Colonic mucosa (tissue), 4 donors: Measurements from ENCODE around the gene CLSTN1. TPM values are rescaled to one million over a fixed set of nuclear protein-coding genes. Genes with fewer than 3 reads are reported as not detected.

ENCODE experiments used
- DNase-seq: peaks from one replicate; pipeline ENCODE4 v3.0.0-alpha.2; 2020
- H3K27ac ChIP-seq: fragments of 200-600 bp; one replicate; pipeline ENCODE4 v1.8.0; 2021
- H3K27me3 ChIP-seq: fragments of 200-600 bp; one replicate; pipeline ENCODE4 v1.8.0; 2021
- H3K36me3 ChIP-seq: fragments of 200-600 bp; one replicate; pipeline ENCODE4 v1.8.0; 2021
- H3K4me1 ChIP-seq: fragments of 200-600 bp; one replicate; pipeline ENCODE4 v1.8.0; 2021; ENCODE audit warnings: mild to moderate bottlenecking
- H3K4me3 ChIP-seq: fragments of 200-600 bp; one replicate; pipeline ENCODE4 v1.8.0; 2021
- H3K9ac ChIP-seq, 2 donors: one replicate each; pipeline ENCODE4 v1.7.0; 2013; ENCODE audit warnings: control low read depth in 2 of 2, low read depth in 2 of 2, low read length in 2 of 2
- H3K9me3 ChIP-seq: fragments of 200-600 bp; one replicate; pipeline ENCODE4 v1.8.0; 2021
- CTCF ChIP-seq: fragments of 200-600 bp; IDR thresholded peaks from one replicate; pipeline ENCODE4 v1.8.0; 2022; ENCODE audit warnings: antibody characterized with exemption, mild to moderate bottlenecking
- intact Hi-C: fragments of 100-400 bp; cut with DNase I; formaldehyde crosslinking; loops from one replicate; pipeline ENCODE4 v1.14.1; 2022
- total RNA-seq, 2 donors: library from RNA; stranded (reverse); fragmentation: NEBNext Ultra II Directional in 1 of 2; extraction: Animal tissue kit (Norgen Biotek cat#: 25700) in 1 of 2; gene quantifications; one replicate each; pipeline ENCODE4 v1.2.1, GENCODE V29; 2021
- donor health status: healthy.
- donor health status: DM: no; HTN: no; CAD: no.
- donor health status: DM: no; HTN: no; CAD: no.

The CLSTN1 gene
- total RNA-seq, 2 donors from 2014 or later, result 215 to 226 TPM

GRCh38 chr1:9784508-9785133 is 39.1 kb downstream of the CLSTN1 start:
- intact Hi-C loops, result loop anchor here (2.0 kb wide), 1 partner anchor 82 kb away; no protein-coding TSS in a partner anchor

GRCh38 chr1:9782897-9783296 is 40.9 kb downstream of the CLSTN1 start:
- TF ChIP-seq CTCF, result no peak
- Histone ChIP-seq H3K9ac (no peak overlapping the region), H3K27ac (no peak overlapping the region), H3K36me3 (no peaks in the 10 kb centered on the region), H3K4me3 (no peak overlapping the region), H3K27me3 (no peaks in the 10 kb centered on the region), H3K9me3 (no peaks in the 10 kb centered on the region), H3K4me1 (no peaks in the 10 kb centered on the region)
- intact Hi-C loops, result no loop called here
- no peak for DNase-seq

More at GRCh38 chr1:9784508-9785133, 39.1 kb downstream of the CLSTN1 start:
- Histone ChIP-seq H3K27me3 (no peaks in the 10 kb centered on the region), H3K9me3 (no peaks in the 10 kb centered on the region), H3K4me1 (no peaks in the 10 kb centered on the region), H3K36me3 (no peaks in the 10 kb centered on the region), H3K4me3 (no peak overlapping the region), H3K27ac (no peak overlapping the region), H3K9ac (no peak overlapping the region)
- peak; percentile 66 for TF ChIP-seq CTCF
- peak; percentile 71 for DNase-seq

GRCh38 chr1:9782116-9782751 is 41.5 kb downstream of the CLSTN1 start:
- Histone ChIP-seq H3K9ac (no peak overlapping the region), H3K9me3 (no peaks in the 10 kb centered on the region), H3K4me3 (no peak overlapping the region), H3K4me1 (no peaks in the 10 kb centered on the region), H3K27ac (no peak overlapping the region), H3K36me3 (no peaks in the 10 kb centered on the region), H3K27me3 (no peaks in the 10 kb centered on the region)
- DNase-seq, result no peak
- no peak for TF ChIP-seq CTCF
- intact Hi-C loops, result no loop called here

- Histone ChIP-seq H3K9me3 (no peaks in the 10 kb centered on the region), H3K27ac (no peak overlapping the region), H3K36me3 (no peaks in the 10 kb centered on the region), H3K27me3 (no peaks in the 10 kb centered on the region), H3K4me3 (no peak overlapping the region), H3K4me1 (no peaks in the 10 kb centered on the region), H3K9ac (no peak overlapping the region)
- no peak for TF ChIP-seq CTCF
- intact Hi-C loops, result no loop called here
- DNase-seq, result no peak
These were observed 43.1 kb downstream of the CLSTN1 start for GRCh38 chr1:9780554-9781110.

- H3K4me3 ChIP-seq, result no peak overlapping the region
- H3K27ac ChIP-seq, result no peak overlapping the region
- H3K27me3 ChIP-seq, result no peaks in the 10 kb centered on the region
- no peak for TF ChIP-seq CTCF
- H3K36me3 ChIP-seq, result no peaks in the 10 kb centered on the region
- no peak overlapping the region for H3K9ac ChIP-seq
- intact Hi-C loops, result no loop called here
- no peak for DNase-seq
- H3K4me1 ChIP-seq, result no peaks in the 10 kb centered on the region
- H3K9me3 ChIP-seq, result no peaks in the 10 kb centered on the region
These were observed 44.9 kb downstream of the CLSTN1 start for GRCh38 chr1:9778905-9779304.
